ENCODE measurements around the gene BCKDHA. TPM values are rescaled to one million over a fixed set of nuclear protein-coding genes. Genes with fewer than 3 reads are reported as not detected.

The BCKDHA gene
- total and polyA plus RNA-seq, 2 donors (not counting 3 experiments of a cell fraction or from before 2014, with no cell fraction given), result 16.5 to 50.4 TPM

DNA sequence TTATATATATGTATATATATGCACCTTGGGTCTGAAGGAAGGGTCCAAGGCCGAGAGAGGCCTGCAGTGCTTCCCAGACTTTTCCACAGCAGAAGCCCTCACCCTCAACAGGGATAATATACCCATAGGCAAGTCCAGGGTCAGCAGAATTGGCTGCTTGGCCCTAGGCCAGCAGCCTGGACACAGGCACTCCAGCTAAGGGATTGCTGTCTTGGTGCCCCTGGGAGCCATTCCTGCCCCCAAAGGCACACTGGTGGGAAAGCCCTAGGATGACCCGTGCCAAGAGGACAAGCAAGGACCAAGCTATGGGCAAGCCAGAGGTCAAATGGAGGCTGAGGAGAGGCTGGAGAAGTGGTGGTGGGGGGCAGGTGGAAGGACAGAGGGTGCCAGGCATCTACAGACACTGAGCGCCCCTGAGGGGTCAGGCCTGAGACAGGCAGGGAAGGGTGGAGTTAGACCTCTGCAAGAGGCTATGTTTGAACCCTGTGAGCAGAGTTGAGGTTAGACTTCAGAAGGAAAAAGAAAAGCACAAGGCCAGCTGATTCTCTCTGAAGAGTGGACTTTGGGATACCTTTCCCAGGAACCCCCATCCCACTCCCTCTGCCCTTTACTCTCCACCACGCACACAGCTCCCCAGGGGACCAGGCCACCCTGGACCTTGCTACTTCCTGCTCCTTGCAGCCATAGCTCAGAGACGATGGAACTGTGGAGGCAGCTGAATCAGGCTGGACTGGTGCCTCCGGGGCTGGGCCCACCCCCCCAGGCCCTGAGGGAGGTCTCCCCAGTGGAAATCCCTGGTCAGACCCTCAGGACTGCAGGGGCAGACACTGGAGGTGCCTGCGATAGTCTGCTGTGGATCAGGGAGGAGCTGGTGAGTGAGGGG, 45.1 kb downstream of the BCKDHA start, which contains the start of gene ERICH4:
Gene ERICH4, plus strand, starts transcription at position 684 of the 883 bp plus-strand sequence. Its CDS starts 14 bp downstream, at position 698.
- BruUV-seq (replicated peaks), result no TSS peak
- FAIRE-seq (no peak), DNase-seq (ENCODE audit: low read depth, low spot score) (no peak)
- Histone ChIP-seq H4K20me1 (replicated peaks; ENCODE audit: control insufficient read depth, extremely low read depth, insufficient read depth, low read length) (no peaks in the 10 kb centered on the region), H3K36me3 (ENCODE audit: control insufficient read depth in 2 of 2, extremely low read depth in 1 of 2, insufficient read depth in 2 of 2, low read length in 2 of 2) (peaks cover 0 to 4% of the 10 kb centered on the region in 2 experiments), H3K4me1 (ENCODE audit: control insufficient read depth, extremely low read depth, insufficient read depth, low read length) (peaks cover 6% of the 10 kb centered on the region), H3K27ac (ENCODE audit: insufficient read depth, low read depth, low read length) (no peak within 1 kb of the TSS), H3K9me3 (replicated peaks; ENCODE audit: control insufficient read depth, insufficient read depth, low read length) (no peaks in the 10 kb centered on the region), H3K79me2 (ENCODE audit: control insufficient read depth, insufficient read depth, low read length) (no peaks in the 10 kb centered on the region), H2AFZ (ENCODE audit: low read depth, low read length) (no peak within 1 kb of the TSS), H3K4me2 (ENCODE audit: insufficient read depth, low read length) (no peak within 1 kb of the TSS), H3K27me3 (ENCODE audit: control insufficient read depth in 2 of 2, insufficient read depth in 2 of 2, low read length in 2 of 2) (peaks cover 5 to 9% of the 10 kb centered on the region in 2 experiments), H3K9me1 (replicated peaks; ENCODE audit: control insufficient read depth, extremely low read depth, insufficient read depth, low read length) (no peaks in the 10 kb centered on the region), H3K4me3 (replicated peaks in 1 of 3; ENCODE audit: insufficient read depth in 1 of 3, low read depth in 1 of 3, low read length in 3 of 3) (no peak within 1 kb of the TSS), H3K9ac (replicated peaks; ENCODE audit: extremely low read depth, insufficient read depth, low read length) (no peak within 1 kb of the TSS)
- intact Hi-C loops (cut with micrococcal nuclease) (no loop called here), dilution Hi-C loops (cut with MboI; ENCODE audit: extremely low pct_ligation_motif_present, low sequenced_read_pairs) (no loop called here)
- ChIA-PET CTCF (interaction anchor here (0.7 kb wide), 3 partner anchors 121 to 818 kb away, joined by 3 to 6 read pairs (median 5); no protein-coding TSS in a partner anchor), POLR2A (no interaction called here)
- TF ChIP-seq, protein P1, sequence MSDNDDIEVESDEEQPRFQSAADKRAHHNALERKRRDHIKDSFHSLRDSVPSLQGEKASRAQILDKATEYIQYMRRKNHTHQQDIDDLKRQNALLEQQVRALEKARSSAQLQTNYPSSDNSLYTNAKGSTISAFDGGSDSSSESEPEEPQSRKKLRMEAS (IDR thresholded peaks at IDR 0.05; ENCODE audit: insufficient read depth, insufficient read length), result no peak
- no peak for TF ChIP-seq POLR2AphosphoS5 (IDR thresholded peaks at IDR 0.05; ENCODE audit: insufficient read depth, low read depth, low read length)
- no peak for TF ChIP-seq JUN (IDR thresholded peaks at IDR 0.05; ENCODE audit: borderline replicate concordance, insufficient read depth, insufficient read length, low read depth)
- no peak for TF ChIP-seq GATA2 (IDR thresholded peaks at IDR 0.05; ENCODE audit: insufficient read depth, insufficient read length, low read depth, low read length)
- no peak for TF ChIP-seq EZH2 (IDR thresholded peaks at IDR 0.05; ENCODE audit: borderline replicate concordance, low read depth, low read length, severe bottlenecking)
- TF ChIP-seq MYC (IDR thresholded peaks at IDR 0.05; ENCODE audit: low read depth, low read length), result no peak
- TF ChIP-seq, protein P2, sequence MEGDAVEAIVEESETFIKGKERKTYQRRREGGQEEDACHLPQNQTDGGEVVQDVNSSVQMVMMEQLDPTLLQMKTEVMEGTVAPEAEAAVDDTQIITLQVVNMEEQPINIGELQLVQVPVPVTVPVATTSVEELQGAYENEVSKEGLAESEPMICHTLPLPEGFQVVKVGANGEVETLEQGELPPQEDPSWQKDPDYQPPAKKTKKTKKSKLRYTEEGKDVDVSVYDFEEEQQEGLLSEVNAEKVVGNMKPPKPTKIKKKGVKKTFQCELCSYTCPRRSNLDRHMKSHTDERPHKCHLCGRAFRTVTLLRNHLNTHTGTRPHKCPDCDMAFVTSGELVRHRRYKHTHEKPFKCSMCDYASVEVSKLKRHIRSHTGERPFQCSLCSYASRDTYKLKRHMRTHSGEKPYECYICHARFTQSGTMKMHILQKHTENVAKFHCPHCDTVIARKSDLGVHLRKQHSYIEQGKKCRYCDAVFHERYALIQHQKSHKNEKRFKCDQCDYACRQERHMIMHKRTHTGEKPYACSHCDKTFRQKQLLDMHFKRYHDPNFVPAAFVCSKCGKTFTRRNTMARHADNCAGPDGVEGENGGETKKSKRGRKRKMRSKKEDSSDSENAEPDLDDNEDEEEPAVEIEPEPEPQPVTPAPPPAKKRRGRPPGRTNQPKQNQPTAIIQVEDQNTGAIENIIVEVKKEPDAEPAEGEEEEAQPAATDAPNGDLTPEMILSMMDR (IDR thresholded peaks at IDR 0.05; ENCODE audit: extremely low read depth in 1 of 2, insufficient read depth in 1 of 2, low read depth in 1 of 2, low read length in 2 of 2), result no peak
- no peak for TF ChIP-seq POLR2A (IDR thresholded peaks at IDR 0.05; ENCODE audit: low read depth, low read length)
- no peak for TF ChIP-seq FOS (IDR thresholded peaks at IDR 0.05; ENCODE audit: borderline replicate concordance, insufficient read depth, low read length)

Data from endothelial cell of umbilical vein (primary cell).